NCI-H1048 (cell line): ENCODE results near the gene CLDN25.

ENCODE experiments used
- DNase-seq: peaks from one replicate; lab custom pipeline; 2025; lab: John Stamatoyannopoulos, UW

Gene CLDN25

GRCh38 chr11:113808931-113809330 is 29.3 kb downstream of the CLDN25 start:
- DNase-seq = no peak

GRCh38 chr11:113814181-113814580 is 34.6 kb downstream of the CLDN25 start:
- DNase-seq = no peak

- DNase-seq = no peak
Measured at GRCh38 chr11:113817162-113817561, 37.6 kb downstream of the CLDN25 start.

- no peak for DNase-seq
Measured at GRCh38 chr11:113817626-113818025, 38.0 kb downstream of the CLDN25 start.

GRCh38 chr11:113818426-113818825 is 38.8 kb downstream of the CLDN25 start:
- no peak for DNase-seq

- no peak for DNase-seq
Measured at GRCh38 chr11:113827477-113827876, 47.9 kb downstream of the CLDN25 start.

GRCh38 chr11:113828191-113828590 is 48.6 kb downstream of the CLDN25 start:
- DNase-seq = no peak

GRCh38 chr11:113829751-113830150 is 50.2 kb downstream of the CLDN25 start:
- no peak for DNase-seq
